Mesodermal cell (in vitro differentiated cells): Measurements from ENCODE around the gene IDH3G.
"Not testable (repeated sequence)": the region's sequence is repeated elsewhere in the genome, so short reads cannot be mapped to it uniquely, and the experiment has no call there.

Source experiments
- H3K27ac ChIP-seq: 2 replicates; pipeline ENCODE4 v1.7.0; 2013; ENCODE audit warnings: mild to moderate bottlenecking, low read depth, low read length, moderate library complexity; ENCODE audit not compliant: severe bottlenecking
- H3K36me3 ChIP-seq: 2 replicates; pipeline ENCODE4 v1.7.1; 2013; ENCODE audit warnings: mild to moderate bottlenecking, low read length, moderate library complexity; ENCODE audit not compliant: control insufficient read depth, insufficient read depth
- H3K4me1 ChIP-seq: one replicate; pipeline ENCODE4 v1.7.1; 2013; ENCODE audit warnings: mild to moderate bottlenecking, low read length; ENCODE audit not compliant: insufficient read depth, control insufficient read depth, poor library complexity, severe bottlenecking
- H3K4me3 ChIP-seq: 2 replicates; pipeline ENCODE4 v1.7.0; 2013; ENCODE audit warnings: low read length, control low read depth, mild to moderate bottlenecking; ENCODE audit not compliant: insufficient read depth, poor library complexity, severe bottlenecking; ENCODE audit errors: extremely low read depth
- H3K9me3 ChIP-seq: 2 replicates; pipeline ENCODE4 v1.7.1; 2013; ENCODE audit warnings: mild to moderate bottlenecking, low read length, moderate library complexity; ENCODE audit not compliant: control insufficient read depth
- WGBS, 2 experiments: methylation state at CpG; one replicate each; pipeline ENCODE4 v1.1.5; 2013; ENCODE audit warnings: missing lambda C conversion rate in 2 of 2; ENCODE audit not compliant: insufficient coverage in 2 of 2; 5-methylcytosine and 5-hydroxymethylcytosine counted together

Gene IDH3G

GRCh38 chrX:153827903-153828302 lies 33.7 kb upstream of the IDH3G start:
- Histone ChIP-seq H3K36me3 (no peaks in the 10 kb centered on the region), H3K4me1 (peaks cover 3% of the 10 kb centered on the region), H3K9me3 (no peaks in the 10 kb centered on the region), H3K27ac (no peak overlapping the region), H3K4me3 (no peak overlapping the region)
- WGBS, 2 experiments = 74 to 92% methylated on average over 2 to 6 of the region's 9 CpGs

GRCh38 chrX:153827016-153827415 lies 32.8 kb upstream of the IDH3G start:
- Histone ChIP-seq H3K36me3 (no peaks in the 10 kb centered on the region), H3K4me3 (no peak overlapping the region), H3K27ac (no peak overlapping the region), H3K9me3 (no peaks in the 10 kb centered on the region), H3K4me1 (peaks cover 3% of the 10 kb centered on the region)
- WGBS, 2 experiments = 80% methylated on average over 1 of the region's 3 CpGs; no CpG with 5 or more reads in 1 of the 2 experiments

- H3K4me1 ChIP-seq = peaks cover 6% of the 10 kb centered on the region
- no peaks in the 10 kb centered on the region for H3K9me3 ChIP-seq
- no peak overlapping the region for H3K27ac ChIP-seq
- no peak overlapping the region for H3K4me3 ChIP-seq
- WGBS, 2 experiments = 90% methylated on average over 7 of the region's 8 CpGs; no CpG with 5 or more reads in 1 of the 2 experiments
- H3K36me3 ChIP-seq = no peaks in the 10 kb centered on the region
Measured at GRCh38 chrX:153825042-153825441, 30.9 kb upstream of the IDH3G start.

- Histone ChIP-seq H3K4me1 (peaks cover 6% of the 10 kb centered on the region), H3K36me3 (no peaks in the 10 kb centered on the region), H3K9me3 (no peaks in the 10 kb centered on the region), H3K27ac (no peak overlapping the region), H3K4me3 (no peak overlapping the region)
- 96 to 100% methylated on average over 4 to 7 of the region's 10 CpGs for WGBS, 2 experiments
Measured at GRCh38 chrX:153824348-153824747, 30.2 kb upstream of the IDH3G start.

DNA sequence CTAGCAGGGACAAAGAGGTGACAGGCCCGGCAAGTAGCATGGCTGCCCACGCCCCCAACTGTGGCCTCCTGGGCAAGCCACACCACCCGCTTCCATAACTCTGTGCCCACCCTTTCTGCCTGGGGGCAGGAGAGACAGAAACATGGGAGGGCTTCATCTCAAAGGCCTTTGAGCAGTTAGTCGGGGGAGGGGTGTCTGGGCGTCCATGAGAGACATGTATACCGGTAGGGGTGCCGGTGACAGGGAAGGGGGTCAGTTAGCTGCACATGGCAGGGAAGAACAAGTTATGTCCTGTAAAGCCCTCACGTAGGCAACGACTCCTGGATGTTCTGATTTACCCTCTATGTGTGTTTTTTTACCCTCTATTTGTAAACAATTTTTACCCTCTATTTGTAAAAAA lies 26.9 kb upstream of the IDH3G start:
- Histone ChIP-seq H3K36me3 (no peaks in the 10 kb centered on the region), H3K4me1 (peaks cover 3% of the 10 kb centered on the region), H3K9me3 (no peaks in the 10 kb centered on the region), H3K27ac (no peak overlapping the region), H3K4me3 (no peak overlapping the region)
- no CpG with 5 or more reads among the region's 9 CpGs for WGBS, 2 experiments

DNA sequence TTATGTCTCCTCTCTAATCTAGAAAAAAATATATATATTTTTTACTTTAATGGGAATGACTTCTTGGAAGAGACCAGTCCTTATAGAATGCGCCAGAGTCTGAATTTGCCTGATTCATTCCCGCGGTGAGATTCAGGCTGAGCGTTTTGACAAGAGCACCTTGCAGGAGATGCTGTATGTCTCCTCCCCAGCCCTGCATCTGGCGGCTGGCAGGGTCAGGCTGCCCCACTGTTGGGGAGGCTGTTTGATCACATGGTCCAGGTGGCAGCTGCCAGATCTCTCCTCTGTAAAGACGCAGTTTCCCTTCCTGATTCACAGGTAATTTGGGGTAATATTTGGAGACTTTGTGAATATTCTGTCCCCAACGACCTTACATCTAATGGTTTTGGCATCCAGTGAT lies 26.4 kb upstream of the IDH3G start:
- Histone ChIP-seq H3K36me3 (no peaks in the 10 kb centered on the region), H3K27ac (no peak overlapping the region), H3K4me3 (no peak overlapping the region), H3K4me1 (peaks cover 3% of the 10 kb centered on the region), H3K9me3 (no peaks in the 10 kb centered on the region)
- 87% methylated on average over 3 of the region's 7 CpGs; no CpG with 5 or more reads in 1 of the 2 experiments for WGBS, 2 experiments

GRCh38 chrX:153819384-153820040 lies 25.3 kb upstream of the IDH3G start:
- peak overlapping the region; percentile 62 for H3K27ac ChIP-seq
- peak overlapping the region; percentile 36 for H3K4me3 ChIP-seq
- no peaks in the 10 kb centered on the region for H3K9me3 ChIP-seq
- 41 to 59% methylated on average over 6 to 10 of the region's 23 CpGs for WGBS, 2 experiments
- H3K4me1 ChIP-seq = peaks cover 3% of the 10 kb centered on the region
- H3K36me3 ChIP-seq = no peaks in the 10 kb centered on the region

DNA sequence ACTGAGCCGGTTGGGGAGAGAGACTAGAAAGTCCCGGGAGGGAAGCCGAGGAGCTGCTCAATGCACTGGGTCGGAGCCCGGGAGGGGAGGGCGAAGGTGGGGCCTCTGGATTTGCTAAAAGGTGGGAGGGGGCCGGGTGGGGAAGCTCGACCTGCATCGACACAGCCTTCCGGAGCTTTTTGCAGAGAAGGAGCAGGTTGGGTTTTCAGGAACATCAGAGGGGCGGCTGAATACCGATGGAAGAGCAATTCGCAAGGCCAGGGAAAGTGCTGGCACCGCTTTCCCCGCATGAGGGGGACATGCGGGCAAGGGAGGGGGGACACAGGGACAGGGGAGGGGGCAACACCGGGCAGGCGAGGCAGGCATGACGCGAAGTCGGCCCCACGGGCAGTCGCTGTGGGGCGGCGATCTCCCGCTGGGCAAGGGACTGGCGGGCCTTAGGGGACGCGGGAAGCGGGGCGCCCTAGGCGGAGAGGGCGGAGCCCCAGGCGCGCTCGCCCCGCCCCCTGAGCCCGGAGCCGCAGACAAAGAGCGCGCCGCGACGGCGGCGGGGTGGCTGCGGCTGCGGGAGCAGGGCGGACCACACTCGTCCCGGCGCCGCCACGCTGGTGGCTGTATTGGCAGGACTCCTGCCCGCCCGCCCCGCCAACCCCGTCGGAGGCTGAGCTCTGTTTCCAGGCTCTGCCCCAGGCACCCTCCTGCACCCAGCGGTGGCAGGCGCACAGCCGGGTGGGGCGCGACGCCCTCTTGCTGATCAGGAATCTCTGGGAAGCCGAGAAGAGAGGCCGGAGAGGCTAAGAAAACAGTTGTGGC lies 24.6 kb upstream of the IDH3G start:
- Histone ChIP-seq H3K9me3 (no peaks in the 10 kb centered on the region), H3K36me3 (no peaks in the 10 kb centered on the region), H3K4me1 (peaks cover 3% of the 10 kb centered on the region), H3K27ac (peak overlapping the region; percentile 62), H3K4me3 (peak overlapping the region; percentile 36)
- 2 to 11% methylated on average over 13 to 27 of the region's 67 CpGs for whole genome bisulfite sequencing, 2 experiments

DNA sequence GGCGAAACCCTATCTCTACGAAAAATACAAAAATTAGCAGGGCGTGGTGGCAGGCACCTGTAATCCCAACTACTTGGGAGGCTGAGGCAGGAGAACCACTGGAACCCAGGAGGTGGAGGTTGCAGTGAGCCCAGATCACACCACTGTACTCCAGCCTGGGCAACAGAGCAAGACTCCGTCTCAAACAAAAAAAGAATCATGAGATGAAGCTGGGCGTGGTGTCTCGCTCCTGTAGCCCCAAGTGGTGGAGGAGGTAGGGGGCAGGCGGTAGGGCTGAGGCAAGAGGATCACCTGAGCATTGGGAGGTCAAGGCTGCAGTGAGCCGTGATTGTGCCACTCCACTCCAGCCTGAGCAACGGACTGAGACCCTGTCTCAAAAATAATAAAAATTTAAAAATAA lies 23.9 kb upstream of the IDH3G start:
- not testable (repeated sequence) for H3K27ac ChIP-seq, H3K9me3 ChIP-seq, H3K36me3 ChIP-seq, H3K4me3 ChIP-seq, H3K4me1 ChIP-seq
- 90 to 95% methylated on average over 3 to 4 of the region's 9 CpGs for WGBS, 2 experiments

GRCh38 chrX:153816831-153817690 lies 22.9 kb upstream of the IDH3G start:
- H3K4me1 ChIP-seq = peaks cover 3% of the 10 kb centered on the region
- H3K36me3 ChIP-seq = no peaks in the 10 kb centered on the region
- no peaks in the 10 kb centered on the region for H3K9me3 ChIP-seq
- WGBS, 2 experiments = 87% methylated on average over 13 to 17 of the region's 25 CpGs
- H3K27ac ChIP-seq = no peak overlapping the region
- no peak overlapping the region for H3K4me3 ChIP-seq
